Fibroblast of skin of right quadriceps (primary cell): ENCODE measurements around the gene PLEKHO1.
A peak's percentile ranks its signal among the peaks of the same experiment; 100 is the strongest.
"Not testable (repeated sequence)": the region's sequence is repeated elsewhere in the genome, so short reads cannot be mapped to it uniquely, and the experiment has no call there.

Experiments used
- DNase-seq: peaks from one replicate; pipeline ENCODE4 v3.0.0-alpha.2; 2013

Gene PLEKHO1, protein sequence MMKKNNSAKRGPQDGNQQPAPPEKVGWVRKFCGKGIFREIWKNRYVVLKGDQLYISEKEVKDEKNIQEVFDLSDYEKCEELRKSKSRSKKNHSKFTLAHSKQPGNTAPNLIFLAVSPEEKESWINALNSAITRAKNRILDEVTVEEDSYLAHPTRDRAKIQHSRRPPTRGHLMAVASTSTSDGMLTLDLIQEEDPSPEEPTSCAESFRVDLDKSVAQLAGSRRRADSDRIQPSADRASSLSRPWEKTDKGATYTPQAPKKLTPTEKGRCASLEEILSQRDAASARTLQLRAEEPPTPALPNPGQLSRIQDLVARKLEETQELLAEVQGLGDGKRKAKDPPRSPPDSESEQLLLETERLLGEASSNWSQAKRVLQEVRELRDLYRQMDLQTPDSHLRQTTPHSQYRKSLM

DNA sequence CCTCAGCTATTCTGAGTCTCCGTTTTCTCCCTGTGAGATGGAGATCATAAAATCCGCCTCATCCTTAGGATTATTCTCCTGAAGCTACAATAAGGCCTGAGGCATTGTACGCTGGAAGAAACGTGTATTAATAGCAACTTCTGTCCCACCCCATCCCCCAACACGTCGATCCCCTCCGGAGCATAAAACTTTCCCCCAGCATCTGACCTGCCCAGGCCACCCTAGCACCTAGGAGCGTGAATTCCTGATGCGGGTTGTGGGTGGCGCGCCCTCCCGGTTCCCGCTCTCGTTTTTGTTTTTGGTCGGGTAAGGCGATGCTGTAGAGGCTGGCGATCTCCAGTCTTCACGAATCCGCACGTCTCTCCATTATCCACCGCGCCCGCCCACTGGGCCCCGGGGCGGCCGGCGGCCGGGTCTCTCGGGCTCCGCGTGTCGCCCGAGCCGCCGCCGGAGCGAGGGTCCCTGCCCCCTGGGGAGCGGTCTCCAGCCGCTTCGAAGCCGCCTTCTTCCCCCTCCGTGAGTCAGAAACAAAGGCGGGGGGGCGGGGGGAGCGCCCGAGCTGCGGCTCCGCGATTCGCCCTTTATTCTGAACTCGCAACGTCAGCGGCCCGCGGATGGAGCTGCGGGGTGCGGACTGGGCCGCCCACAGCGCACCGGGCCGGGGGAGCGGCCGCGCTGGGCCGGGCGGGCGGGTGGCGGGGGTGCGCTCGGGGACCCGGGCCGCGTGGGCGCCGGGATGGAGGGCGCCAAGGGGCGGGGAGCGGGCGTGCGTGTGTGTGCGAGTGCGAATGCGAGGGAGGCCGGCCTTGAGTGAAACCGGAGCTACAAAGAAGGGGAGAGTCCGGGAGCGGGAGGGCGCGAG lies at the start of gene PLEKHO1:
TSS of gene PLEKHO1 (plus strand) at position 646 of the 862 bp plus-strand sequence. CDS start 342 bp downstream, outside the sequence.
- DNase-seq, result peak; percentile 91

DNA sequence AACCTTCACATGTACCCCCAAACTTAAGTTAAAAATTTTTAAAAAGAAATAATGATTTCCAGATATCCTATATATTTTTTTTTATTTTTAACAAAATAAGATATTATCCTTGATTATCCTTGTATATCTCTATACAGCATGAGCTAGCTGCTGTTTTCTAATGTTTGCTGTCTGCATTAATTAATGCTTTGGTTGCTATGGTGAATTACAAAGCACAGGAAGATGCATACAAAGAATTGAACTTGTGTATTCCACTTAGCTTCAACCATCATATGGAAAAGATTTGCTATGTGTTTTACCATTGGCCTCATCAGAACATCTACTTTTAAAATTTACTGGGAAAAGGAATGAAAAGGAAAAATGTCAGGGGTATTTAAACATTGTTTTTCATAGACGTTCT lies 46.7 kb upstream of the PLEKHO1 start:
- DNase-seq, result no peak

DNA sequence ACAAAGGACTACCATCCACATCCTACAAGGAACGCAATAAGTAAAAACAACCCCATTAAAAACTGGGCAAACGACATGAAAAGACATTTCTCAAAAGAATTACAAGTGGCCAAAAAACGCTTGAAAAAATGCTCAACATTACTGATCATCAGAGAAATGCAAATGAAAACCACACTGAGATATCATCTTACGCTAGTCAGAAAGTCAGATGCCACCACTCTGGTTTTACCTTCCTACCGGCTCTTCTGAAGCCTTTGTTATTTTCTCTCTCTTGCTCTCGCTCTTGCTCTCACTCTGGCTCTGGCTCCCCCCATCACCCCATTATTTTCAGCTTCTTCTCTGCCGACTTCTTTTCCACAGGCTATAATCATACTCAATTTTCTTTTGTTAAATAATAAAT lies 43.4 kb upstream of the PLEKHO1 start:
- peak; percentile 18 for DNase-seq

DNA sequence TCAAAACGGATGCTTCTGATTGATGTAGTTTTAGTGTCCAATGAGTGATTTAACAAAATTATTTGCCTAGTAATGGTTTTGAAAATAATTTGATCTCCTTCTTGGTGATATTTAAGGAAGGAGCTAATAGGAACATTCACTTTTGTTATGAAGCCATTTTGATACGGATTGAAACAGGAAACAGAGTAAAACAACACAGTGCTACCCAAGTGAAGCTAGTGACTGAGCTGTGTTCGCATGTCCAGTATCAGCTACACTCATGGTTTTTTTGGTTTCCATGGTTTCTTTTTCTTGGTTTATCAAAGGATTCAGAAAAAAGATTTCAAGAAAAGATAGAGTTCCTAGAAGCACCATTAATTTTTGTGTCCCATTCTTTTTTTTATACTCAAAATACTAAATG lies 40.1 kb upstream of the PLEKHO1 start:
- no peak for DNase-seq

DNA sequence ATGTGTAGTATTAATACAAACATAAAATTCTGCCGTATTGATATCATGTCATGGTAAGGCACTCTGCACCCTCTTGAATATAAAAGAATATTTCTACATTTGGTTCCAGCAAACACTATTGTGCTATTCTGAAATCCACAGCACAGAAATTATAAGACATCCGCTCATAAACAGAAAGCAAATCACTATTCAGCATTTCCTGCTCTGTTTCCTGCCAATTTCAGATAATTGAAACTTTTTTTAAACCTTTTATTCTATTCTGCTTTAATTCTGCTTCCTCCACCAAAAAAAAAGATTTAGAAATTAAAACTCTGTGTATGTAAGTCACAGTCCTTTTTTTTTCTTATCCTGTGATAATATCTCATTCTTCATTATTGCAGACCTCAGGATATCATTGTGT lies 39.6 kb upstream of the PLEKHO1 start:
- DNase-seq, result no peak

DNA sequence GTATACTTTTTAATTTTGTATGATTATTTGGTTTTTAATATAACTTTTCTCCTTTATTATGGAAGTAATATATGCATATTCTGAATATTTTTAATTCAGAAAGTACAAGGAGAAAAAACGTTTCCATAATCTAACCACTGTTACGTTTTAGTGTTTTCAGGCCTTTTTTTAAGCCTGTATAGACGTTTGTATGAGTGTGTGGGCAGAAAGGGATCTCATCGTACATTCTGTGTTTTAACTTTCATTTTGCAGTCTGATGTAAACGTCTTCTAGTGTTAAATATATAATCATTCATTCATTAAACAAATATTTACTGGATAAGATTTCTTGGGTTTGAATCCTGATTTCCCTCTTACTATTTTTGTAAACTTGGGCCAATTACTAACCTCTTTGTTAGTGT lies 38.0 kb upstream of the PLEKHO1 start:
- no peak for DNase-seq

DNA sequence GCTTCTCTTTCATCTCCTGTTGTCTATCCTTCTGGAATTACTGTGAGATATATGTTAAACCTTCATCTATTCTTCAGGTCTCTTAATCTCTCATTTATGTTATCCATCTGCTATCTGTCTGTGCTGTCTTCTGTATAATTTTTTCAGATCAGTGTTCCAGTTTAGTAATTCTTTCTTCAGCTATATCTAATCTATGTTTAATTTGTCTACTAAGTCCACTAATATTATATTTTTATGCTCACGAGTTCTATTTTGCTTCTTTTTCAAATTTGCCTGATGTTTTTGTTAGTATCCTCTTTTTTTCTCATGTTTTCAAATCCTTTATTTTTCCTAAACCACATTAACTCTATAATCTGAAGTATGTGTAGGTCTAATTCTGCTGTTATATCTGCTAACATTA lies 34.6 kb upstream of the PLEKHO1 start:
- DNase-seq, result no peak

DNA sequence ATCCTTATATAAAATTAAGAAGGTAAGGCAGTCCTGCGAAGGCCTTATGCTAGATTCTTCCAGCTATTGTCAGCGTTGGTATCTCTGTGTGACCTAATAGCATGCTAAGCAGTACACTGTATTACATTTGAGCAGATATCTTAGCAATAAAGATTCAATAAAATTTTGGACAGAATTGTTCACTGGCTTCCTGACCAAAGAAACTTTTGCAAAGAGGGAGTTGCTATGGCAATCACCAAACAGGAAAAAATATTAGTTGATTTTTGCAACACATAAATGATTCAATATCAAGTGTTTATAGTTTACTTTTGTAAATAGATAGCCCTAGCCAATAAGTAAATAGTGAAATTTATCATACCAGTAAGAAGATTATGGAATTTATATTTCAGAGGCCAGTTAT lies 31.0 kb upstream of the PLEKHO1 start:
- no peak for DNase-seq

DNA sequence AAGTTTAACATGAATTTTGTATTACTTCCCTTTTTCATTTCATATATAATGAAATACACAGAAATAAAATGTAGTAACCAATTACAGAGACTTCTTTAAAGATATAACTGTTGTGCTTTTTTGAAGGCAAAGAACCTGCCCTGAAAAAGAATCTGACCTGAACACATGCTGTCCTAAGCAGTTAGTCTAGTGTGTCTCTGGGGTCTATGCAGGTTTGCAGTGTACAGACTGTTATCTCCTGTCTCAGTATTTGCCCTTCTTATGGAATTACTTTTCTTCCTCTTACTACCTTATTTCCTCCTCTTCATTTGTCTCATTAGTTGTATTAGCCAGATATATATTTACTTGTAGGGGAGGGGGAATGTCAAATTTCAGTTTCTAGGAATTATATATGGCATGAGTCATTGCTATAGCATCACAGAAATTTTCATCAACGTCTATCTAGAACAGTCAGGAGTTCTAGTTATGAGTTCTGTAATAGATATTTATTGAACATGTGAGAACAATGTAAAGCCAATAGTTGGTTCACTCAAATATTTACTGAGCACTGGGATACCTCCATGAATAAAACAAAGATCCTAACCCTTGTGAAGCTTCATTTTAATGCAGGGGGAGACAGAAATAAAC lies 28.4 kb upstream of the PLEKHO1 start:
- peak; percentile 26 for DNase-seq

DNA sequence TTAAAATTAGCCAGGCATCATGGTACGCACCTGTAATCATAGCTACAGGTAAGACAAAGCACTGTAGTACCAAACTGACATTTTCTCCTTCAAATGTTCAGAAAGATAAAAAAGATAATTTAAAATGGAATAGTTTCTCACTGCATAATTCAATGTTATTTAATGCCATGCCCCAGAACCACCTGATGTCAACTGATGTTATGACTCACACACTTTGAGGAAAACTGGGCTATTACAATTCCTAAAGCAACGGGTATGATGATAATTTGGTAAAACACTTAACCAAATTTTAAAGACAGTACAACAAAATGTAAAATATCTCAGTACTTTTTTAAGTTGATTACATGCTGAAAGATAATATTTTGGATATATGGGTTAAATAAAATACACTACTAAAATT lies 22.9 kb upstream of the PLEKHO1 start:
- DNase-seq, result no peak

DNA sequence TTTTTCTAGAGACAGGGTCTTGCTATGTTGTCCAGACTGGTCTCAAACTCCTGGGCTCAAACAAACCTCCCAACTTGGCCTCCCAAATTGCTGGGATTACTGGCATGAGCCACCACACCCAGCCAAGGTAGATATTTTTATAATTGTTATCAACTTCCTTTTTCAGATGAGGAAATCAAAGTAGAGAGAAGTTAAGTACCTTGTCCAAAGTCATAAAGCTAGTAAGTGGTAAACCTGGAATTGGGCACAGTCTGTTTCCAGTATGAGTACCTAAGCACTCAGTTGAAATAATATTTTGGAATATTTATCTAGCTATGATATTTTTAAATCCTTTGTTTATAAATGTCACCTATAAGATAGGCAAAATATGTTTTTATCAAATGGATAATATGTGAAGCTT lies 22.3 kb upstream of the PLEKHO1 start:
- DNase-seq, result no peak

DNA sequence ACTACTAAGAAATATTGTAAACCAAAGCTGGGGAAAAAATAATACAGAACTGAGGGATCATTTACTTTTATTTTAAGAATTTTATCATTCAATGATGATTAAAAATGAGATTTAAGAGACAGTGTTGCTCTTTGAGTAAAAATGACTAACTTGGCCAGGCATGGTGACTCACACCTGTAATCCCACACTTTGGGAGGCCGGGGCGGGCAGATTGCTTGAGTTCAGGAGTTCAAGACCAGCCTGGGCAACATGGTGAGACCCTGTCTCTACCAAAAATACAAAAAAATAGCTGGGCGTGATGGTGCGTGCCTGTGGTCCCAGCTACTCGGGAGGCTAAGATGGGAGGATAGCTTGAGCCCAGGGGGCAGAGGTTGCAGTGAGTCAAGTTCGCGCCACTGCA lies 21.8 kb upstream of the PLEKHO1 start:
- DNase-seq, result no peak

DNA sequence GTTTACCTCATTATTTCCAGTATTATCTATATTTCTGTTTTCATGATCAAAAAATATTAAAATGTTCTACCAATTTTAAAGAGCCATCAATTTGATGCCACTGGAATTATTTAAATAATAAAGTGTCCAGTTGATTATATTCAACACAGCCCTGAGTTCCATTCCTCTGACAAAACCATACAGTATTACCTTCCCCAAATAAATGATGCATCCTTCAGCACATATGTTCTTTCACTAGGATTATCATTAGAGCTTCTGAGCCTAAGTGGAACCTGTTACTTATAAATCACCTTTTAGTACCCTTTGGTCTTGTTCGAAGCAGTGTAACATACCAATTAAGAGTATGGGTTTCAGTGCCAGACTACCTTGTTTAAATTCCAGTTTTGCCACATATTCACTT lies 17.3 kb upstream of the PLEKHO1 start:
- DNase-seq, result no peak

DNA sequence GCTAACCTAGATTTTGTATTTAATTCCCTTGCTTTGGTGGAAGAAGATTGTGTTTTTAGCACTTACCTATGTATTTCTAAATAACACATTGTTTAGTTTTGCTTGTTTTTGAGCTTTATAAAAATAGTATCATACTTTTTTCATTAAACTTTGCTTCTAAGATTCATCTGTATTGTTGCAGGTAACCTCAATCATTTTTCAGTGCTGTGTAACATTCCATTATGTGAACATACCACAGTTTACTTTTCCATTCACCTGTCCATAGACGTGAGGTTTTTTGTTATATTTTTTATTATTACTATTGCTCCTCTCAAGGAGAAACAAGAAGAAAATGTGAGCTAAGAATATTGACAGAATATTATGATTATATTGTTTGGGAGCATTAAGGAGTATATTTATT lies 15.2 kb upstream of the PLEKHO1 start:
- DNase-seq, result no peak

DNA sequence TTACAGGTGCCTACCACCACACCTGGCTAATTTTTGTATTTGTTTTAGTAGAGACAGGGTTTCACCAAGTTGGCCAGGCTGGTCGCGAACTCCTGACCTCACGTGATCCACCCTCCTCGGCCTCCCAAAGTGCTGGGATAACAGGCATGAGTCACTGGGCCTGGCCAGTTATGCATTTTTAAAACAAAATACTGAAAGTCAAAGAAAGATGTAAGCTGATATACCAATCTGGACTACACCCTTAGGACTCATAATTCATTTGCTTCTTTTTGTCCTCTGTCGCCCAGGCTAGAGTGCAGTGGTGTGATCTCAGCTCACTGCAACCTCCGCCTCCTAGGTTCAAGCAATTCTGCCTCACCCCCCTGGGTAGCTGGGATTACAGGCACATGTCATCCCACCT lies 14.3 kb upstream of the PLEKHO1 start:
- not testable (repeated sequence) for DNase-seq

DNA sequence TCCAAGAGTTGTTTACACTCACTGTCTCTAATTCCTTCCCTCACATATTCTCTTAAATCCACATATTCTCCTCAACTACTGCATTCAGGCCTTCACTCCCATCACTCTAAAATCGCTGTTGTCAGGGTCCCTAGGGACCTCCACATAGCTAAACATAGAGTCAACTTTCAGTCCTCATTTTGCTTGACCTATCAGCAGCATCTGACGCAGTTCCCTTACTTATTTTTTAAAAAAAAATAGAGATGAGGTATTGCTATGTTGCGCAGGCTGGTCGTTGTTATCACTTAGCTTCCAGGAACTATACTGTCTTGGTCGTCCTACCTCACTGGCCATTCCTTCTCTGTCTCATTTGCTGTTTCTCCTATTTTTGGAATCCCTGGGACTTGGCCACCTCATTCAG lies 11.7 kb upstream of the PLEKHO1 start:
- no peak for DNase-seq

DNA sequence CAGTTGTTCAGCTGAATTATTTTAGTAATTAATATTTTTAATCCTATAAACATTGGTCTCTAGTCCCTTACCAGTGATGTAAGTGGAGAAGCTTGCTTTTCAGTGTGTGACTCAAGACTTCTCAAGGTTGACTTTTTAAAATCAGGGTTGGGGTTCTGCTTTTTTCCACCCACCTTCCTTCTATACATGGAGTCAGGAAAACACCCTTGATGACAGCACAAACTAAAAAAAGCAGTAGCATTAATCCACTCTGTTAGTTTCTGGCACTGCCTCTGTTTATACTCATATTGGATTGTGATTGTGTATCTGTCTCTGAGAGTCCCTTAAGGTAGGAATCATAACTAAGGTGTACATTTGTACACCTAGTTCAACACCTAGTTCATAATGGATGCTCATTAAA lies 8.3 kb upstream of the PLEKHO1 start:
- no peak for DNase-seq

DNA sequence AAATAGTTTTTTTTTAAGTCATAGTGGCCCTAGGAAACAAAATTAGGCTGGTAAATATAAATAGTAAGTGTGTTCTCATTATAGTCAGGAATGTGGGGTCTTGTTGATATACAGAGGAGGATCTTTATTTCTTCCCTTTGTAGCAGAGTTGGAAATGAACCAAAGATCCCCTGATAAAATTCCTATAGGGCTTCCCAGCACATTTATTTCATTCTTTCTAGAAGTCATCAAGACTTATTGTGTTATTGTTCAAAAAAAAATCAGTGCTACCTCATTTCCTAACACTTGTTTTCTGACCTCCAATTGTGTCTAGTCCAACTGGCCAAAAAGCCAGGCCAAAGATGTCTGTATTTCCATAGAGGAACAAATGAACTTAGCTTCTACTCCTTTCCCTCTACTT lies 7.6 kb upstream of the PLEKHO1 start:
- DNase-seq, result no peak

DNA sequence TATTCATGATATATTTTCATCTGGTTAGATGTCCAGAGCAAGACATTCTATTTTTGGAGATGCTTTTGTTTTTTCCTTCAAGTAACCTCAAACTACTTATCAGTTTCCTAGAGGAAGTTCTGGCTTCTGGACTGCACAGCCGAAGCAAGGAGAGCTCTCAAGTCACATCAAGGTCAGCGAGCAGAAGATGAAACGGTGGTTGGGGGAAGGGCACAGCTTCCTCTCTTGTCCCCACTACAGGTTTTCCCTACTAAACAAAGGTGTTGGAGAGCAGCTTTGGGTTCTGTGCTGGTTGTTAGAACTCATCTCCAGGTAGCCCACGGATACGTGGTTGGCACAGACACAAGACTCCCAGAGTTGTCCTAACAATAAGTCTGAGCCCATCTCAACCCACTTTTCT lies 5.1 kb upstream of the PLEKHO1 start:
- no peak for DNase-seq

DNA sequence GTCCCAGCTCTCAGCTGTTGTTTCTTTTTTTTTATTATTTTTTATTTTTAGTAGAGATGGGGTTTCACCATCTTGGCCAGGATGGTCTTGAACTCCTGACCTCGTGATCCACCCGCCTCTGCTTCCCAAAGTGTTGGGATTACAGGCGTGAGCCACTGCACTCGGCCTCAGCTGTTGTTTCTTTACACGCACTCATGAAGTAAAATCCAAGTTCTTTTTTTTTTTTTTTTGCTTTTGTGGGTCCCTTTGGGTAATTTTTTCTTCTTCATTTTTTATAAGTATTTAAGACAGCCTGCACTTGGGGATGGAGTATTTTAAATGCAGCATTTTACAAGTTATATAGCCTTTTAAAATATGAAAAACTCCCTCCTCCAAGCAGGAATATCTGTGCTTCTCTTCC lies 3.7 kb upstream of the PLEKHO1 start:
- DNase-seq, result not testable (repeated sequence)

DNA sequence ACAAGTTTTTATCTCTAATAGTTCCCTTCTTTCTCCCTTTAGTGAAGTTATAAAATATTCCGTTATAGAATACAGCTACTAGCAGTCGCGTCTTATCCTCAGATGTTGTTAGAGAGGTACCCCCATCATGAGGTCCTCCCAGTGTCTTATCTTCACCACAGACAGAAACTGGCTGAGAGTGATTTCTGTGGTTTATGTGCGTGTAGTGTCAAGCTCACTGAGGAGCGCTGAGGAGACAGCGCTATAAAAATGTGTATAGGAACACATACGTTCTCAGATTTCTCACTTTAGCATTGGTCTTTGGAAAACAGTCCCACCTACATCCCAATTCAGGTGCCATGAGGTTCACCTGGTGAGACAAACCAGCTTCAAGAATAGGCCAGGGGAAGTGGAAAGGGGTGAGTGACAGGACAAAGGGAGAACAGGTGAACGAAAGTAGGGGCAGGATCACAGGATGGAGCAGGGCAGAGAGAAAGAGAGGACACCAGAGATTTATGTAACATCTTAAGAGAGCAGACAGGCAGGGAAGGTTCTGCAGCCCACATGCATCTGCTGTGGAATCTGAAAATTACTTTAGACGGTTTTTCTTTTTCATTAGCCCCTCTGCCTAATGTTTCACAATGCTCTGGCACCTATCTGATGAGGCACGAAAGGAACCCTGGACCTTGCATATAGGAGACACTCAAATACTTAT lies 2.7 kb upstream of the PLEKHO1 start:
- DNase-seq, result no peak

DNA sequence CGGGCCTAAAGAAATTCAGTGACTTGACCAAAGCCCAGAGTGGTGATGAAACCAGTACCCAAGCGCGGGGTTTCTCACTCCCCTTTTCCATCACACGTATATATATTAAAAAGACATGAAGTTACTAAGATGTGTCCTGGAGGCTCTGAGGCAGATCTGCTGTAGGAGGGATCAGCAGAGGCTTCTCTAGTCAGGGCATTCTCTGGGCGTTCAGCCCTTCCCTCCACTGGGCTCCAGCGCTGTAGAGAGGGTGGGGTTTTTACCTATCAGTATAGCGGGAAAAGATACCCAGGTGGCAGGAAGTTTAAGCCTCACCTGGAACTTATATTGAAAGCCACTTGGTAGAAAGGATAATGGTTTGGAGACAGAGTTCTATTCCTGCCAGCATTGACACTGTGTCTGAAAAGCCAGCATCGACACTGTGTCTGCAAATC lies 862 bp upstream of the PLEKHO1 start:
- no peak for DNase-seq
